DMS53 (cell line): ENCODE data around the gene GALNT2.
A peak's percentile ranks its signal among the peaks of the same experiment; 100 is the strongest.

Experiments used
- DNase-seq: peaks from one replicate; lab custom pipeline; 2025; lab: John Stamatoyannopoulos, UW

Gene GALNT2

GRCh38 chr1:230235876-230236275 is 168.8 kb downstream of the GALNT2 start:
- DNase-seq, result no peak

GRCh38 chr1:230236301-230237008 is 169.4 kb downstream of the GALNT2 start:
- DNase-seq, result no peak

- DNase-seq, result no peak
Observed at GRCh38 chr1:230237009-230237370, 170.0 kb downstream of the GALNT2 start.

GRCh38 chr1:230237805-230238204 is 170.8 kb downstream of the GALNT2 start:
- no peak for DNase-seq

- no peak for DNase-seq
Observed at GRCh38 chr1:230240446-230241086, 173.5 kb downstream of the GALNT2 start.

GRCh38 chr1:230242326-230242725 is 175.3 kb downstream of the GALNT2 start:
- DNase-seq, result no peak

- no peak for DNase-seq
Observed at GRCh38 chr1:230243146-230243545, 176.1 kb downstream of the GALNT2 start.

GRCh38 chr1:230243583-230244353 is 176.7 kb downstream of the GALNT2 start:
- no peak for DNase-seq

- DNase-seq, result peak; percentile 15
Observed at GRCh38 chr1:230246551-230246950, 179.5 kb downstream of the GALNT2 start.

- no peak for DNase-seq
Observed at GRCh38 chr1:230248016-230248888, 181.2 kb downstream of the GALNT2 start.

GRCh38 chr1:230248889-230249270 is 181.8 kb downstream of the GALNT2 start:
- DNase-seq, result no peak

- DNase-seq, result no peak
Observed at GRCh38 chr1:230249695-230250480, 182.8 kb downstream of the GALNT2 start.

- no peak for DNase-seq
Observed at GRCh38 chr1:230250666-230251065, 183.6 kb downstream of the GALNT2 start.

- no peak for DNase-seq
Observed at GRCh38 chr1:230251644-230252191, 184.7 kb downstream of the GALNT2 start.

- DNase-seq, result no peak
Observed at GRCh38 chr1:230253150-230253549, 186.1 kb downstream of the GALNT2 start.

- no peak for DNase-seq
Observed at GRCh38 chr1:230254265-230254664, 187.2 kb downstream of the GALNT2 start.

GRCh38 chr1:230255116-230255515 is 188.1 kb downstream of the GALNT2 start:
- no peak for DNase-seq

GRCh38 chr1:230255991-230256390 is 189.0 kb downstream of the GALNT2 start:
- no peak for DNase-seq

GRCh38 chr1:230256896-230257295 is 189.9 kb downstream of the GALNT2 start:
- no peak for DNase-seq

- no peak for DNase-seq
Observed at GRCh38 chr1:230259621-230260020, 192.6 kb downstream of the GALNT2 start.

GRCh38 chr1:230260831-230261230 is 193.8 kb downstream of the GALNT2 start:
- DNase-seq, result no peak
